B cell (primary cell): ENCODE measurements around the gene OR11L1. TPM values are rescaled to one million over a fixed set of nuclear protein-coding genes. Genes with fewer than 3 reads are reported as not detected.

Experiments used
- ATAC-seq: fragments of 200-7000 bp; cut with Tn5 transposase; one replicate; pipeline ENCODE4 v1.10.0; 2021; ENCODE audit warnings: low read depth, mild to moderate bottlenecking, moderate number of reproducible peaks, moderate library complexity
- CTCF ChIA-PET: fragments of 350-600 bp; sonication (Branson Sonifier 250); formaldehyde crosslinking; loops from one replicate; lab custom pipeline; 2021; ENCODE audit warnings: antibody characterized with exemption, inconsistent platforms; lab: Charles Lee
- POLR2A ChIA-PET: fragments of 350-600 bp; sonication (Branson Sonifier 250); formaldehyde crosslinking; loops from one replicate; lab custom pipeline; 2021; ENCODE audit warnings: antibody characterized with exemption; lab: Charles Lee
- DNase-seq: peaks from one replicate; pipeline ENCODE4 v3.0.0; 2013
- H2AFZ ChIP-seq: 2 replicates; pipeline ENCODE4 v1.6.1; 2012; ENCODE audit warnings: mild to moderate bottlenecking, low read depth, low read length; ENCODE audit not compliant: insufficient read depth, poor library complexity, severe bottlenecking
- H3K27ac ChIP-seq, 2 donors: 1 replicate in 1 of 2; 2 replicates in 1 of 2; pipeline ENCODE4 v1.5.1; 2012 to 2013; ENCODE audit warnings: low read length in 2 of 2, mild to moderate bottlenecking in 2 of 2, moderate library complexity in 1 of 2
- H3K27me3 ChIP-seq, 4 experiments: fragments of 200-600 bp in 1 of 4; sonication (generic) in 1 of 4; replicated peaks in 1 of 4; 1 replicate in 2 of 4; 2 replicates in 2 of 4; pipeline versions ENCODE4 v1.6.1 to v1.7.0; 2013 to 2016; ENCODE audit warnings: low read length in 3 of 4, mild to moderate bottlenecking in 2 of 4, mixed read lengths in 1 of 4, moderate library complexity in 1 of 4; ENCODE audit not compliant: insufficient read depth in 4 of 4, control insufficient read depth in 3 of 4; ENCODE audit errors: control extremely low read depth in 1 of 4
- H3K36me3 ChIP-seq, 2 experiments: replicated peaks in 1 of 2; 1 replicate in 1 of 2; 2 replicates in 1 of 2; pipeline versions ENCODE4 v1.6.1 to v1.7.1; 2013; ENCODE audit warnings: low read length in 1 of 2; ENCODE audit not compliant: insufficient read depth in 2 of 2, control insufficient read depth in 1 of 2; ENCODE audit errors: control extremely low read depth in 1 of 2, extremely low read depth in 1 of 2
- H3K4me1 ChIP-seq, 2 donors: fragments of 200-600 bp in 1 of 2; sonication (generic) in 1 of 2; 1 replicate in 1 of 2; 2 replicates in 1 of 2; pipeline versions ENCODE4 v1.5.1 to v1.6.1; 2013 to 2017; ENCODE audit warnings: low read length in 2 of 2; ENCODE audit not compliant: control insufficient read depth in 2 of 2, insufficient read depth in 2 of 2
- H3K4me2 ChIP-seq: replicated peaks from 2 replicates; pipeline ENCODE3; 2012; ENCODE audit warnings: mild to moderate bottlenecking, low read depth, low read length; ENCODE audit not compliant: poor library complexity, severe bottlenecking
- H3K4me3 ChIP-seq, 5 experiments: fragments of 200-600 bp in 1 of 5; sonication (generic) in 1 of 5; 1 replicate in 3 of 5; 2 replicates in 2 of 5; pipeline versions ENCODE4 v1.5.1 to v1.7.0; 2011 to 2016; ENCODE audit warnings: low read length in 4 of 5, mild to moderate bottlenecking in 4 of 5, low read depth in 2 of 5, control low read depth in 1 of 5, moderate library complexity in 1 of 5; ENCODE audit not compliant: insufficient read depth in 1 of 5; ENCODE audit errors: control extremely low read depth in 1 of 5, extremely low read depth in 1 of 5
- H3K79me2 ChIP-seq: fragments of 200-600 bp; sonication (generic); one replicate; pipeline ENCODE4 v1.6.0; 2016; ENCODE audit warnings: low read length; ENCODE audit not compliant: control insufficient read depth, insufficient read depth
- H3K9ac ChIP-seq: fragments of 200-600 bp; sonication (generic); 2 replicates; pipeline ENCODE4 v1.6.1; 2017; ENCODE audit warnings: mild to moderate bottlenecking, low read length, moderate library complexity
- H3K9me3 ChIP-seq, 3 donors: one replicate each; pipeline versions ENCODE4 v1.6.1 to v1.7.1; 2013; ENCODE audit warnings: low read length in 2 of 3; ENCODE audit not compliant: control insufficient read depth in 2 of 3, insufficient read depth in 1 of 3; ENCODE audit errors: control extremely low read depth in 1 of 3
- H4K20me1 ChIP-seq: 2 replicates; pipeline ENCODE4 v1.6.0; 2012; ENCODE audit warnings: mild to moderate bottlenecking, low read length; ENCODE audit not compliant: insufficient read depth, control insufficient read depth, poor library complexity, severe bottlenecking
- H3K27ac Mint-ChIP-seq: one replicate; pipeline ENCODE4 v1.8.0; 2021; ENCODE audit warnings: mixed read lengths
- H3K27me3 Mint-ChIP-seq: one replicate; pipeline ENCODE4 v1.8.0; 2021; ENCODE audit warnings: mixed read lengths
- H3K4me1 Mint-ChIP-seq: one replicate; pipeline ENCODE4 v1.8.0; 2021; ENCODE audit warnings: mixed read lengths
- H3K4me3 Mint-ChIP-seq: one replicate; pipeline ENCODE4 v1.8.0; 2021; ENCODE audit warnings: mixed read lengths
- H3K9me3 Mint-ChIP-seq: one replicate; pipeline ENCODE4 v1.8.0; 2022; ENCODE audit warnings: mixed read lengths; ENCODE audit not compliant: insufficient read depth
- CTCF ChIP-seq: fragments of 200-600 bp; IDR thresholded peaks from one replicate; pipeline ENCODE4 v1.8.0; 2022; ENCODE audit warnings: antibody characterized with exemption, mild to moderate bottlenecking
- EZH2 ChIP-seq: IDR thresholded peaks from 2 replicates; pipeline ENCODE4 v1.6.1; 2012; ENCODE audit warnings: borderline replicate concordance, low read depth, mild to moderate bottlenecking, moderate library complexity, low read length; ENCODE audit not compliant: insufficient read depth, poor library complexity, severe bottlenecking
- WGBS: methylation state at CpG from one replicate; pipeline ENCODE4 v1.1.5; 2013; ENCODE audit warnings: missing lambda C conversion rate; ENCODE audit not compliant: insufficient coverage; 5-methylcytosine and 5-hydroxymethylcytosine counted together
- intact Hi-C: fragments of 100-400 bp; cut with micrococcal nuclease; formaldehyde crosslinking; loops from one replicate; pipeline ENCODE4 v1.10.0; 2022
- polyA plus RNA-seq: library from polyadenylated mRNA; depleted of rRNA; stranded (reverse); fragments of >200 nt; gene quantifications from 2 replicates; pipeline ENCODE4 v1.2.3, GENCODE V29; 2012
- total RNA-seq, 2 donors: library from RNA; stranded (reverse); fragments of 120-200 nt in 1 of 2; gene quantifications; 1 replicate in 1 of 2; 2 replicates in 1 of 2; pipeline versions ENCODE4 v1.2.3 to v1.2.4, GENCODE V29; 2013 to 2022

Gene OR11L1
- total and polyA plus RNA-seq, 2 donors (not counting 1 experiment from before 2014, with no cell fraction given) = not detected

GRCh38 chr1:247857985-247858619, 16.4 kb upstream of the OR11L1 start:
- H3K27ac Mint-ChIP-seq = no peak overlapping the region
- TF ChIP-seq EZH2 (no peak), CTCF (no peak)
- peak overlapping the region; percentile 45 to 81 (median 66) for H3K4me3 ChIP-seq

More at GRCh38 chr1:247857985-247858619, 16.4 kb upstream of the OR11L1 start:
- ChIA-PET POLR2A (no interaction called here), CTCF (interaction anchor here (1.0 kb wide), 1 partner anchor 49 kb away, joined by 3 read pairs; no protein-coding TSS in a partner anchor)
- H3K36me3 ChIP-seq = no peaks in the 10 kb centered on the region
- Mint-ChIP-seq H3K4me3 (peak overlapping the region; percentile 86), H3K27me3 (peaks cover 35% of the 10 kb centered on the region), H3K4me1 (peaks cover 14% of the 10 kb centered on the region), H3K9me3 (no peaks in the 10 kb centered on the region)
- H3K4me2 ChIP-seq = peak overlapping the region; percentile 76
- ATAC-seq (no peak), DNase-seq (no peak)
- peaks cover 0 to 2% (median 0%) of the 10 kb centered on the region in 3 donors for H3K9me3 ChIP-seq
- H3K27me3 ChIP-seq = peaks cover 0 to 7% (median 1%) of the 10 kb centered on the region in 4 experiments
- H3K9ac ChIP-seq = peak overlapping the region; percentile 74
- no peaks in the 10 kb centered on the region for H4K20me1 ChIP-seq
- H3K79me2 ChIP-seq = no peaks in the 10 kb centered on the region
- peak overlapping the region; percentile 91 for H2AFZ ChIP-seq
- peak overlapping the region in 1 of 2 donors; percentile 34 for H3K27ac ChIP-seq
- peaks cover 4 to 8% of the 10 kb centered on the region in 2 donors for H3K4me1 ChIP-seq
- intact Hi-C loops = no loop called here
- 0% methylated on average over 9 of the region's 15 CpGs for WGBS
